Right atrium auricular region (tissue), 2 donors: ENCODE data around the gene ELSPBP1. TPM values are rescaled to one million over a fixed set of nuclear protein-coding genes. Genes with fewer than 3 reads are reported as not detected.
"Not testable (repeated sequence)": the region's sequence is repeated elsewhere in the genome, so short reads cannot be mapped to it uniquely, and the experiment has no call there.

Experiments used
- DNase-seq: peaks from one replicate; pipeline ENCODE4 v3.0.0-alpha.2; 2019; ENCODE audit warnings: low spot score
- H3K27ac ChIP-seq, 2 donors: fragments of 200-600 bp; sonication (generic); 1 replicate in 1 of 2; 2 replicates in 1 of 2; pipeline ENCODE4 v1.5.1; 2016 to 2019
- H3K27me3 ChIP-seq, 2 donors: fragments of 200-600 bp; sonication (generic); one replicate each; pipeline versions ENCODE4 v1.5.1 to v1.6.0; 2017 to 2019
- H3K36me3 ChIP-seq: fragments of 200-600 bp; sonication (generic); one replicate; pipeline ENCODE4 v1.5.1; 2016
- H3K4me1 ChIP-seq, 2 donors: fragments of 200-600 bp; sonication (generic); one replicate each; pipeline versions ENCODE4 v1.5.1 to v1.6.0; 2017 to 2019
- H3K4me3 ChIP-seq, 2 donors: fragments of 200-600 bp; sonication (generic); 1 replicate in 1 of 2; 2 replicates in 1 of 2; pipeline ENCODE4 v1.5.1; 2017 to 2019; ENCODE audit warnings: mild to moderate bottlenecking in 1 of 2, moderate library complexity in 1 of 2
- H3K9me3 ChIP-seq, 2 donors: fragments of 200-600 bp; sonication (generic); one replicate each; pipeline ENCODE4 v1.5.1; 2019
- total RNA-seq, 2 donors: library from RNA; depleted of rRNA; stranded (reverse); fragments of >200 nt; gene quantifications; one replicate each; pipeline ENCODE4 v1.1.0, GENCODE V29; 2016
- TF ChIP-seq, protein P1 (sequence below), 2 donors: fragments of 200-600 bp; sonication (generic); IDR thresholded peaks; one replicate each; pipeline ENCODE4 v1.5.1; 2019; ENCODE audit warnings: antibody characterized with exemption in 2 of 2

The ELSPBP1 gene
- total RNA-seq, 2 donors from 2014 or later, result not detected

DNA sequence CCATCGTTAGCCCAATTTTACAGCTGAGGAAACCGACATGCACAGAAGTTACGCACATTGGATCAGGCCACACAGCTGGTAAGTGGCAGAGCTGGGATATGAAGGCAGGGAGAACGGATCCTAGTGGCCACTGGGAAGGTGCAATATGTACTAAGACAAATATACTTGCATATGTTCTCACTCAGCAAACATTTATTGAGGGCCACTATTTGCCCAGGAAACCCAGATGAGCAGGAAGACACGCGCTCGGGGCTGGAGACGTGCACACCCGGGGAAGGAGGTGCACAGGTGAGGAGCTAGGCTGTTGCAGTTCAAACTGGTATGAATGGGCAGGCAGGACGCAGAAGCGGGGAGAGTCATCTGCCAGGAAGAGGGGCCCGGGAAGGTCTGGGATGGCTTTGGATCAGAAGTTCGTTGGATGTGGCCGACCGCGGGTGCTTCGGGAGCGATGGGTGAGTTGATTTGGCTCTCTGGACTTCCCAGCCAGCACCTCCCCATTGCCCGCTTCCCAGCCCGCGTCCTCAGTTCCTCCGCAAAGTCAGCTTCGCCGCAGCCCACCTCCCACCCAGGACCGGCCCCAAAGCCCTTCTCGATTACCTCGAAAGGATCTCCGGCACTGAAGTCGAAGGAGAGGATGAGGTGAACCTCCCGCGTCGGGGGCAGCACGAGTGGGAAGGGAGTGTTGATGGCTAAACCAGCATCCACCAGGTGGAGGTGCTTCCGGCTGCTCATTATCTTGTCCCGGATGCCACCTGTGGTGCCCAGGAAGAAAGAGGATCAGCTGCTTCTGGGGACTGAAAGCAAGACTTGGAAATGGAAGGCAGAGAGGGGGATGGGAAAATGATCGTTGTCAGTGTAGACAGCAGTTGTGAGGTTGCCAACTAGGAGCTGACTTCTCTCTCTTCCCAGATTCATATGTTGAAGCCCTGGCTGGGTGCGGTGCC, 67.2 kb downstream of the ELSPBP1 start:
- DNase-seq, result no peak
- Histone ChIP-seq H3K9me3 (no peaks in the 10 kb centered on the region), H3K27me3 (no peaks in the 10 kb centered on the region), H3K27ac (no peak overlapping the region), H3K4me3 (no peak overlapping the region), H3K4me1 (no peaks in the 10 kb centered on the region), H3K36me3 (peaks cover 6% of the 10 kb centered on the region)
- TF ChIP-seq, protein P1, sequence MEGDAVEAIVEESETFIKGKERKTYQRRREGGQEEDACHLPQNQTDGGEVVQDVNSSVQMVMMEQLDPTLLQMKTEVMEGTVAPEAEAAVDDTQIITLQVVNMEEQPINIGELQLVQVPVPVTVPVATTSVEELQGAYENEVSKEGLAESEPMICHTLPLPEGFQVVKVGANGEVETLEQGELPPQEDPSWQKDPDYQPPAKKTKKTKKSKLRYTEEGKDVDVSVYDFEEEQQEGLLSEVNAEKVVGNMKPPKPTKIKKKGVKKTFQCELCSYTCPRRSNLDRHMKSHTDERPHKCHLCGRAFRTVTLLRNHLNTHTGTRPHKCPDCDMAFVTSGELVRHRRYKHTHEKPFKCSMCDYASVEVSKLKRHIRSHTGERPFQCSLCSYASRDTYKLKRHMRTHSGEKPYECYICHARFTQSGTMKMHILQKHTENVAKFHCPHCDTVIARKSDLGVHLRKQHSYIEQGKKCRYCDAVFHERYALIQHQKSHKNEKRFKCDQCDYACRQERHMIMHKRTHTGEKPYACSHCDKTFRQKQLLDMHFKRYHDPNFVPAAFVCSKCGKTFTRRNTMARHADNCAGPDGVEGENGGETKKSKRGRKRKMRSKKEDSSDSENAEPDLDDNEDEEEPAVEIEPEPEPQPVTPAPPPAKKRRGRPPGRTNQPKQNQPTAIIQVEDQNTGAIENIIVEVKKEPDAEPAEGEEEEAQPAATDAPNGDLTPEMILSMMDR (IDR thresholded peaks at IDR 0.05), result no peak

DNA sequence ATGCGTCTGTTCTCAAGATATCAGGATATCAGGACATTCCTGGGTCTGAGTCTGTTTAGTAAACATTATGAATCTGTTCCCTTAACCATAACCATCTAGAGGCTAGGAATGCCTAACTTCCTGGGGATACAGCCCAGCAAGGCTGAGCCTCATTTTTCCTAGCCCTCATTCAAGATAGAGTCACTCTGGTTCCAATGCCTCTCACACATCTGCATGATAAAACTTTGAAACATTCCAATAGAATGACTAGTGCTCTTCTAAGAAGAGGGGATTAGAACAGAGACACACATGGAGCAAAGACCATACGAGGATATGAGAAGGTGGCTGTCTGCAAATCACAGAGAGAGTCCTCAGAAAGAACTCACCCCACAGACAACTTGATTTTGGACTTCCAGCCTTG, 70.1 kb downstream of the ELSPBP1 start:
- Histone ChIP-seq H3K27ac (no peak overlapping the region), H3K36me3 (peaks cover 10% of the 10 kb centered on the region), H3K4me3 (no peak overlapping the region), H3K27me3 (no peaks in the 10 kb centered on the region), H3K9me3 (no peaks in the 10 kb centered on the region), H3K4me1 (no peaks in the 10 kb centered on the region)
- no peak for DNase-seq
- TF ChIP-seq, protein P1 (IDR thresholded peaks at IDR 0.05), result no peak

DNA sequence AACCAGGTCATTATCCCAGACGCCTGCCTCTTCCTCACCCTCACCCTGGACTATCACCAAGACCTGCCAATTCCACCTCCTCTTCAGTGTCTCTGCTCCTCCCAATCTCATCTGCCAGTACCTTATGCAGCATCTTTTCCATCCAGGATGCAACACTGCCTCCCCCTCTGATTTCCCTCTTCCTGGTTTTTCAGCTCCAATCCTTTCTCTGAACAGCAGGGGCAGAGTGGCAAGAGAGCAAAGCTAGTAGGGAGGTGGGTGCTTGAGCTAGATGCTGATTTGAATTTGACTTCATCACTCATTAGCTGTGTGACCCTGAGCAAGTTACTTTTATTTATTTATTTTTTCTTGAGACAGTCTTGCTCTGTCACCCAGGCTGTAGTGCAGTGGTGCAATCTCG, 75.0 kb downstream of the ELSPBP1 start:
- TF ChIP-seq, protein P1 (IDR thresholded peaks at IDR 0.05), result no peak
- no peak for DNase-seq
- H3K4me3 ChIP-seq, result no peak overlapping the region
- H3K27me3 ChIP-seq, result no peaks in the 10 kb centered on the region
- H3K4me1 ChIP-seq, result no peaks in the 10 kb centered on the region
- no peaks in the 10 kb centered on the region for H3K9me3 ChIP-seq
- peaks cover 26% of the 10 kb centered on the region for H3K36me3 ChIP-seq
- H3K27ac ChIP-seq, result no peak overlapping the region

DNA sequence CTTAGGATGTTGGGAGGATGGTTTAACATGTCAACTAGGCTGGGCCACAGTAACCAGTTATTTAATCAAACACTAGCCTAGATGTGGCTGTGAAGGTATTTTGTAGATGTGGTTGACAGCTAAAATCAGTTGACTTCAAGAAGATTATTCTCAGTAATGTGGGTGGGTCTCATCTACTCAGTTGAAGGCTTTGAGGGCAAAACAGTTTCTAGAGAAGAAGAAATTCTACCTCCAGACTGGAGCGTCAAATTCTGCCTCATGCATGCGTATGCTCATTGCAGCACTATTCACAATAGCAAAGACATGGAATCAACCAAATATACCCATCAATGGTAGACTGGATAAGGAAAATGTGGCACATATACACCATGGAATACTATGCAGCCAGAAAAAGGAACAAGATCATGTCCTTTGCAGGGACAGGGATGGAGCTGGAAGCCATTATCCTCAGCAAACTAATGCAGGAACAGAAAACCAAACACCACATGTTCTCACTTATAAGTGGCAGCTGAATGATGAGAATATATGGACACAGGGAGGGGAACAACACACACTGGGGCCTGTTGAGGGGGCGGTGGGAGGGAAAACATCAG, 75.8 kb downstream of the ELSPBP1 start:
- peaks cover 25% of the 10 kb centered on the region for H3K36me3 ChIP-seq
- H3K27me3 ChIP-seq, H3K4me1 ChIP-seq, DNase-seq, H3K27ac ChIP-seq, H3K4me3 ChIP-seq, H3K9me3 ChIP-seq: not testable (repeated sequence)

Other genes starting within 250 kb of the ELSPBP1 start
- 100 to 1,000 TPM; 143 to 243 TPM for gene NOP53, start 249.1 kb upstream of the ELSPBP1 start, total RNA-seq
- gene SELENOW, start 215.9 kb upstream of the ELSPBP1 start, total RNA-seq, result 1,000 to 10,000 TPM; 1,458 to 1,507 TPM
- gene TPRX1, start 190.1 kb upstream of the ELSPBP1 start, total RNA-seq, result not detected
- not detected for gene CRX, start 172.7 kb upstream of the ELSPBP1 start, total RNA-seq
- not detected for gene TPRX2, start 135.4 kb upstream of the ELSPBP1 start, total RNA-seq
- gene SULT2A1, start 108.3 kb upstream of the ELSPBP1 start, total RNA-seq, result not detected
- gene BSPH1, start 2.5 kb upstream of the ELSPBP1 start, total RNA-seq, result not detected
- not detected for gene CABP5, start 49.4 kb downstream of the ELSPBP1 start, total RNA-seq
- 10 to 100 TPM; 23.2 to 40.0 TPM for gene PLA2G4C, start 116.2 kb downstream of the ELSPBP1 start, total RNA-seq
- gene LIG1, start 175.7 kb downstream of the ELSPBP1 start, total RNA-seq, result 1 to 10 TPM; 3.1 to 4.2 TPM
- gene ZSWIM9, start 176.0 kb downstream of the ELSPBP1 start, total RNA-seq, result 1 to 10 TPM; 1.5 to 2.8 TPM